Smooth muscle cell (in vitro differentiated cells): Measurements from ENCODE around the gene PYY. TPM values are rescaled to one million over a fixed set of nuclear protein-coding genes. Genes with fewer than 3 reads are reported as not detected.
"Not testable (repeated sequence)": the region's sequence is repeated elsewhere in the genome, so short reads cannot be mapped to it uniquely, and the experiment has no call there.

Experiments
- DNase-seq: peaks from one replicate; lab custom pipeline; 2025; ENCODE audit not compliant: unreplicated experiment; lab: John Stamatoyannopoulos, UW
- H2AFZ ChIP-seq: fragments of 200-600 bp; sonication (generic); 2 replicates; pipeline ENCODE4 v1.6.0; 2016; ENCODE audit warnings: antibody characterized with exemption, low read depth, mild to moderate bottlenecking
- H3F3A ChIP-seq: fragments of 200-600 bp; sonication (generic); 2 replicates; pipeline ENCODE4 v1.6.0; 2017; ENCODE audit warnings: antibody characterized with exemption, low read depth
- H3K27ac ChIP-seq: fragments of 200-600 bp; sonication (generic); 2 replicates; pipeline ENCODE4 v1.5.1; 2016; ENCODE audit warnings: low read depth, mild to moderate bottlenecking
- H3K27me3 ChIP-seq: fragments of 200-600 bp; sonication (generic); 2 replicates; pipeline ENCODE4 v1.6.1; 2016; ENCODE audit warnings: low read depth, mild to moderate bottlenecking
- H3K36me3 ChIP-seq: fragments of 200-600 bp; sonication (generic); 2 replicates; pipeline ENCODE4 v1.5.1; 2016; ENCODE audit warnings: low read depth
- H3K4me1 ChIP-seq: fragments of 200-600 bp; sonication (generic); 2 replicates; pipeline ENCODE4 v1.5.1; 2016; ENCODE audit warnings: low read depth
- H3K4me2 ChIP-seq: fragments of 200-600 bp; sonication (generic); 2 replicates; pipeline ENCODE4 v1.6.0; 2016; ENCODE audit warnings: mild to moderate bottlenecking
- H3K4me3 ChIP-seq: fragments of 200-600 bp; sonication (generic); 2 replicates; pipeline ENCODE4 v1.5.1; 2016; ENCODE audit warnings: mild to moderate bottlenecking
- H3K79me2 ChIP-seq: fragments of 200-600 bp; sonication (generic); 2 replicates; pipeline ENCODE4 v1.6.0; 2016; ENCODE audit warnings: low read depth, mild to moderate bottlenecking
- H3K9ac ChIP-seq: fragments of 200-600 bp; sonication (generic); 2 replicates; pipeline ENCODE4 v1.6.0; 2016; ENCODE audit warnings: low read depth
- H3K9me3 ChIP-seq: fragments of 200-600 bp; sonication (generic); replicated peaks from 2 replicates; pipeline ENCODE4 v1.5.1; 2016; ENCODE audit warnings: low read depth
- H4K20me1 ChIP-seq: fragments of 200-600 bp; sonication (generic); 2 replicates; pipeline ENCODE4 v1.6.0; 2016; ENCODE audit warnings: low read depth
- CTCF ChIP-seq: fragments of 200-600 bp; sonication (generic); IDR thresholded peaks from 2 replicates; pipeline ENCODE4 v1.5.1; 2017; ENCODE audit warnings: borderline replicate concordance, mild to moderate bottlenecking, antibody characterized with exemption; ENCODE audit not compliant: insufficient read depth, poor library complexity, severe bottlenecking
- WGBS: methylation state at CpG from one replicate; pipeline ENCODE4 v1.1.7; 2016; ENCODE audit warnings: low lambda C conversion rate; 5-methylcytosine and 5-hydroxymethylcytosine counted together
- polyA plus RNA-seq: library from polyadenylated mRNA; unstranded; fragments of >200 nt; fragmentation: Nextera tagmentation; extraction: Ambion mirVana; gene quantifications from 2 replicates; pipeline ENCODE4 v1.2.1, GENCODE V29; 2016
- total RNA-seq: library from RNA; depleted of rRNA; stranded (reverse); fragments of >200 nt; gene quantifications from 2 replicates; pipeline ENCODE4 v1.2.3, GENCODE V29; 2014

The PYY gene
- total and polyA plus RNA-seq, 2 experiments from 2014 or later, result not detected

GRCh38 chr17:43939886-43940285 is 13.9 kb downstream of the PYY start:
- Histone ChIP-seq H2AFZ (no peak overlapping the region), H3K27me3 (peaks cover 18% of the 10 kb centered on the region), H4K20me1 (no peaks in the 10 kb centered on the region), H3K9me3 (no peaks in the 10 kb centered on the region), H3K4me3 (no peak overlapping the region), H3K79me2 (no peaks in the 10 kb centered on the region), H3K27ac (no peak overlapping the region), H3K4me1 (peaks cover 5% of the 10 kb centered on the region), H3F3A (no peaks in the 10 kb centered on the region), H3K9ac (no peak overlapping the region), H3K36me3 (no peaks in the 10 kb centered on the region), H3K4me2 (no peak overlapping the region)
- TF ChIP-seq CTCF, result no peak
- WGBS, result 98% methylated on average over 5 of the region's 5 CpGs
- DNase-seq, result no peak

DNA sequence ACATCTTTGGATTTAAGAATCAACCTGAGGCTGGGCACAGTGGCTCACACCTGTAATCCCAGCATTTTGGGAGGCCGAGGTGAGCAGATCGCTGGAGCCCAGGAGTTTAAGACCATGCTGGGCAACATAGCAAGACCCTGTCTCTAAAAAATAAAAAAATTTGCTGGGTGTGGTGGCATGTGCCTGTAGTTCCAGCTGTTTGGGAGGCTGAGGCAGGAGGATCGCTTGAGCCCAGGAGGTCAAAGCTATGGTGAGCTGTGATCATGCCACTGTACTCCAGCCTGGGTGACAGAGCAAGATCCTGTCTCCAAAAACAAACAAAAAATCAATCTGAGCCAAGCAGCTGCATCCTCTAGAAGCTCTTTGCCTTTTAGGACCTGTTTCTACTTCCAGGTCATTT is 14.3 kb downstream of the PYY start:
- H3K36me3 ChIP-seq, H3K79me2 ChIP-seq, H3K4me3 ChIP-seq, H3K9me3 ChIP-seq, H3F3A ChIP-seq, H3K4me2 ChIP-seq, H4K20me1 ChIP-seq, DNase-seq, H2AFZ ChIP-seq, H3K27ac ChIP-seq, H3K9ac ChIP-seq, H3K4me1 ChIP-seq: not testable (repeated sequence)
- WGBS, result 94% methylated on average over 3 of the region's 3 CpGs
- H3K27me3 ChIP-seq, result peaks cover 18% of the 10 kb centered on the region

DNA sequence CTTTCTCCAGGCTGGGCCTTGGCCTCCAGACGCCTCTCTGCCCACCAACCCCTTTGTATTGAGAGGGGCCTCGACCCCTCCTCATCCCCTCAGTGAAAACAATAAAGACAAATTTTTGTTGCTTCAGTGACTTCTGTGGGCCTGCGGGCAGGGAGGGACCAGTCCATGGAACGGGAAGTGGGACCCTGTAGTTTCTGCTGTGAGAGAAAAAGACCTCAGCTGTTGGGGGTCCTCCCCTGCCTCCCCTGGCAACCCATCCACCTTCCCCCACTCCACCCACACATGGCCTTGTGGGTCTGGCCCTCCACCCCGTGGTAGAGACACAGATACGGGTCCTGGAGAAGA is 14.9 kb downstream of the PYY start:
- H3K4me1 ChIP-seq, result peaks cover 5% of the 10 kb centered on the region
- H3K36me3 ChIP-seq, result no peaks in the 10 kb centered on the region
- 87% methylated on average over 6 of the region's 6 CpGs for WGBS
- H2AFZ ChIP-seq, result no peak overlapping the region
- H3K4me3 ChIP-seq, result no peak overlapping the region
- no peak overlapping the region for H3K9ac ChIP-seq
- no peaks in the 10 kb centered on the region for H3F3A ChIP-seq
- no peak for DNase-seq
- H4K20me1 ChIP-seq, result no peaks in the 10 kb centered on the region
- H3K9me3 ChIP-seq, result no peaks in the 10 kb centered on the region
- no peak overlapping the region for H3K4me2 ChIP-seq
- peaks cover 18% of the 10 kb centered on the region for H3K27me3 ChIP-seq
- no peaks in the 10 kb centered on the region for H3K79me2 ChIP-seq
- no peak for TF ChIP-seq CTCF
- H3K27ac ChIP-seq, result no peak overlapping the region

GRCh38 chr17:43936434-43936833 is 17.3 kb downstream of the PYY start:
- Histone ChIP-seq H3K9ac (no peak overlapping the region), H3K27ac (no peak overlapping the region), H3K9me3 (no peaks in the 10 kb centered on the region), H3K79me2 (no peaks in the 10 kb centered on the region), H3K4me3 (no peak overlapping the region), H3K4me1 (peaks cover 5% of the 10 kb centered on the region), H3K36me3 (no peaks in the 10 kb centered on the region), H4K20me1 (no peaks in the 10 kb centered on the region), H3K4me2 (no peak overlapping the region), H2AFZ (no peak overlapping the region), H3F3A (no peaks in the 10 kb centered on the region), H3K27me3 (peaks cover 18% of the 10 kb centered on the region)
- no peak for TF ChIP-seq CTCF
- 84% methylated on average over 3 of the region's 3 CpGs for WGBS
- no peak for DNase-seq
